ENCODE measurements around the gene EXOC6B. TPM values are rescaled to one million over a fixed set of nuclear protein-coding genes. Genes with fewer than 3 reads are reported as not detected.

The EXOC6B gene
- total RNA-seq, 2 donors from 2014 or later: 21.3 to 28.8 TPM

DNA sequence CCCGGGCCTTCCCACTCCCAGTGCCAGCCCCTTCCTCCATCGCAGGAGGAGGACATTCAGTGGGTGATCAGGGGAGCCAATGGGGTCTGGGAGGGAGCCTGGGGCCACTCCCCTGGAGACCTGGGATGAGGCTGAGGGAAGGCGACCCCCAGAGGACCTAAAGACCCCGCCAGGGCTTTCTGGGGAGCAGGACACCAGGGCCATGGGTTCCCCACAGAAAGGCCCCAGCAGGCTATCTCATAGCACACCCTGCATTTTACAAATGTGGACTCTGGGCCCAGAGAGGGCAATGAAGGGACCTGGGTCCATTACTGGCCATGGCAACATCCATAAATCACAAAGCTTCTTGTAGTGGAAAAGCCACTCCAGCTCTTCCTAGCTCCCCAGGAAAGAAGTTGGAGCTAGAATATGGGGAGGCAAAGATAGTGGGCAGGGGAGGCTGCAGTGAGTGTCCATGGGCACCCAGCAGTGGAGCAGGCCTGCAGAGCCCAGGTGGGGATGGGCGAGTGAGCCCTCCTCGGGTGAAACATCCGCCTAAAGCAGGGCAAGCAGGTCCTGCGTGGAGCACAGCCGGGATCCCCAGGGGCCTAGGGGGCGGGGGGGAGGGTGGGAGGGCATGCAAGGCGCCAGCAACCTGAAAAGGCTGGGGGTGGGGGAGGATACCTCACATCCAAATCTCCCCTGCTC, 692.0 kb downstream of the EXOC6B start:
- TF ChIP-seq, protein P1, sequence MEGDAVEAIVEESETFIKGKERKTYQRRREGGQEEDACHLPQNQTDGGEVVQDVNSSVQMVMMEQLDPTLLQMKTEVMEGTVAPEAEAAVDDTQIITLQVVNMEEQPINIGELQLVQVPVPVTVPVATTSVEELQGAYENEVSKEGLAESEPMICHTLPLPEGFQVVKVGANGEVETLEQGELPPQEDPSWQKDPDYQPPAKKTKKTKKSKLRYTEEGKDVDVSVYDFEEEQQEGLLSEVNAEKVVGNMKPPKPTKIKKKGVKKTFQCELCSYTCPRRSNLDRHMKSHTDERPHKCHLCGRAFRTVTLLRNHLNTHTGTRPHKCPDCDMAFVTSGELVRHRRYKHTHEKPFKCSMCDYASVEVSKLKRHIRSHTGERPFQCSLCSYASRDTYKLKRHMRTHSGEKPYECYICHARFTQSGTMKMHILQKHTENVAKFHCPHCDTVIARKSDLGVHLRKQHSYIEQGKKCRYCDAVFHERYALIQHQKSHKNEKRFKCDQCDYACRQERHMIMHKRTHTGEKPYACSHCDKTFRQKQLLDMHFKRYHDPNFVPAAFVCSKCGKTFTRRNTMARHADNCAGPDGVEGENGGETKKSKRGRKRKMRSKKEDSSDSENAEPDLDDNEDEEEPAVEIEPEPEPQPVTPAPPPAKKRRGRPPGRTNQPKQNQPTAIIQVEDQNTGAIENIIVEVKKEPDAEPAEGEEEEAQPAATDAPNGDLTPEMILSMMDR (IDR thresholded peaks at IDR 0.05): no peak
- no peak overlapping the region for H3K9ac ChIP-seq (ENCODE audit: low read depth in 2 of 2, low read length in 2 of 2)
- no peak overlapping the region for H3K27ac ChIP-seq
- no peaks in the 10 kb centered on the region for H3K9me3 ChIP-seq
- no peak overlapping the region for H3K4me3 ChIP-seq
- H3K36me3 ChIP-seq: no peaks in the 10 kb centered on the region
- no peaks in the 10 kb centered on the region for H3K27me3 ChIP-seq
- intact Hi-C loops (cut with DNase I): no loop called here
- DNase-seq: no peak
- no peaks in the 10 kb centered on the region for H3K4me1 ChIP-seq

DNA sequence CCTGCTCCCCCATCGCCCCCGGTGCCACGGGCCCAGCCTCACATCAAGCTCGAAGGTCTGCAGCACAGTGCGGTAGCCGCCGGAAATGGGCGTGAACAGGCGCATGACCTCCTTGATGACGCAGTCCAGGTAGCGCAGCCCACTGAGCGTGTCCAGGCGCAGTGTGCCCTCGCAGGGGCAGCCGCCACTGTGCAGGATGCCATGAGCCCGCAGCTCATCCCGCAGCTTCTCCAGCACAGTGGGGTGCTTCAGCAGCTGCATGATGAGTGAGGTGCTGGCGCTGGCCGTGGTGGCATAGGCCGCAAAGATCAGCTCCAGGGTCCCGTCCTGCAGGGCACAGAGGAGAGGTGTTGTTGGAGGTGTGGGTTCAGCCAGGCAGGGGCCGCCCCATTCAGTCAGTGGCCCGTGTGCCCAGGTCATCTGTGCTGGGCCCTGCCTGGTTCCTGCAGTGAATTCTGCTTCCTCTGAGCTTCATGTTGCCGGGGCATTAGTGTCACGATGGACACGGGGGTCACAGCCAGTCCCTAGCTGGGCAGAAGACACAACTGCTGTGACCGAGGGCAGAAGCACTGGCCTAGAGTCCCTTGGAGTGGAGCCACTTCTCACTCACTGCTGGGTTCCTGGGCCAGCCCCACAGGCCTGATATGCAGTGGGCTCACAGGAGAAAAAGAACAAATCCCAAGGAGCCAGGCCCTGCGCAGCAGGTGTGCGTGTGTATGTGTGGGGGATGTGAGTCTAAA, 692.7 kb downstream of the EXOC6B start:
- intact Hi-C loops (cut with DNase I): no loop called here

GRCh38 chr2:72131916-72132841, 693.7 kb downstream of the EXOC6B start:
- no peak overlapping the region for H3K4me3 ChIP-seq

More for the DNA sequence above, 692.7 kb downstream of the EXOC6B start:
- H3K36me3 ChIP-seq: no peaks in the 10 kb centered on the region
- no peaks in the 10 kb centered on the region for H3K27me3 ChIP-seq
- TF ChIP-seq, protein P1 (IDR thresholded peaks at IDR 0.05): no peak
- no peaks in the 10 kb centered on the region for H3K9me3 ChIP-seq
- no peak overlapping the region for H3K4me3 ChIP-seq
- DNase-seq: no peak
- no peaks in the 10 kb centered on the region for H3K4me1 ChIP-seq
- no peak overlapping the region for H3K9ac ChIP-seq (ENCODE audit: low read depth in 2 of 2, low read length in 2 of 2)
- no peak overlapping the region for H3K27ac ChIP-seq

GRCh38 chr2:72131371-72131891, 694.4 kb downstream of the EXOC6B start:
- Histone ChIP-seq H3K36me3 (no peaks in the 10 kb centered on the region), H3K4me3 (no peak overlapping the region), H3K27ac (no peak overlapping the region), H3K9me3 (no peaks in the 10 kb centered on the region), H3K4me1 (no peaks in the 10 kb centered on the region), H3K27me3 (no peaks in the 10 kb centered on the region), H3K9ac (ENCODE audit: low read depth in 2 of 2, low read length in 2 of 2) (no peak overlapping the region)
- intact Hi-C loops (cut with DNase I): no loop called here
- DNase-seq: peak; percentile 10
- TF ChIP-seq, protein P1 (IDR thresholded peaks at IDR 0.05): no peak

More at GRCh38 chr2:72131916-72132841, 693.7 kb downstream of the EXOC6B start:
- H3K27ac ChIP-seq: no peak overlapping the region
- no peak overlapping the region for H3K9ac ChIP-seq (ENCODE audit: low read depth in 2 of 2, low read length in 2 of 2)
- DNase-seq: peak; percentile 12
- TF ChIP-seq, protein P1 (IDR thresholded peaks at IDR 0.05): no peak
- H3K4me1 ChIP-seq: no peaks in the 10 kb centered on the region
- H3K27me3 ChIP-seq: no peaks in the 10 kb centered on the region
- no peaks in the 10 kb centered on the region for H3K9me3 ChIP-seq
- intact Hi-C loops (cut with DNase I): no loop called here
- no peaks in the 10 kb centered on the region for H3K36me3 ChIP-seq
